AG04450 (cell line): ENCODE data around the gene SRD5A3. TPM values are rescaled to one million over a fixed set of nuclear protein-coding genes. Genes with fewer than 3 reads are reported as not detected.

Experiments
- CTCF ChIA-PET: fragments of 300-600, 350-600 bp; formaldehyde crosslinking; extraction: SDS; loops from one replicate; lab custom pipeline; 2022; ENCODE audit warnings: antibody characterized with exemption, inconsistent platforms; lab: Charles Lee
- POLR2A ChIA-PET: fragments of 350-600 bp; formaldehyde crosslinking; extraction: SDS; loops from one replicate; lab custom pipeline; 2021; ENCODE audit warnings: antibody characterized with exemption, inconsistent platforms; lab: Yijun Ruan, JAX
- DNase-seq: peaks from one replicate; pipeline ENCODE4 v3.0.0-alpha.2; 2011; ENCODE audit warnings: low read depth, low spot score
- H3K27ac ChIP-seq: one replicate; pipeline ENCODE4 v1.5.1; 2012; ENCODE audit warnings: low read depth, low read length, control low read depth
- H3K27me3 ChIP-seq: one replicate; pipeline ENCODE4 v1.6.0; 2012; ENCODE audit warnings: low read length; ENCODE audit not compliant: control insufficient read depth, insufficient read depth
- H3K4me3 ChIP-seq: 2 replicates; pipeline ENCODE4 v1.5.1; 2011; ENCODE audit warnings: mild to moderate bottlenecking, low read depth, low read length, control low read depth
- H3K9me3 ChIP-seq: 2 replicates; pipeline ENCODE4 v1.5.1; 2012; ENCODE audit warnings: low read length; ENCODE audit not compliant: control insufficient read depth, insufficient read depth
- CTCF ChIP-seq: IDR thresholded peaks from 2 replicates; pipeline ENCODE4 v1.5.1; 2011; ENCODE audit warnings: low read depth, low read length, control low read depth, inconsistent platforms
- polyA plus RNA-seq: library from polyadenylated mRNA; depleted of rRNA; stranded (reverse); fragments of >200 nt; gene quantifications from 2 replicates; pipeline ENCODE4 v1.2.3, GENCODE V29; 2011

Gene SRD5A3
- polyA plus RNA-seq, 1 experiment, result 15.8 TPM

GRCh38 chr4:55321707-55322264 is 24.3 kb upstream of the SRD5A3 start:
- H3K4me3 ChIP-seq, result no peak overlapping the region
- H3K9me3 ChIP-seq, result no peaks in the 10 kb centered on the region

GRCh38 chr4:55323375-55323774 is 22.7 kb upstream of the SRD5A3 start:
- DNase-seq, result no peak
- H3K9me3 ChIP-seq, result no peaks in the 10 kb centered on the region
- ChIA-PET POLR2A (no interaction called here), CTCF (interaction anchor here (1.0 to 8.1 kb wide), 3 partner anchors 22 to 352 kb away, joined by 3 to 208 read pairs (median 4); no protein-coding TSS in a partner anchor)
- no peak overlapping the region for H3K4me3 ChIP-seq
- H3K27ac ChIP-seq, result no peak overlapping the region
- peaks cover 3% of the 10 kb centered on the region for H3K27me3 ChIP-seq
- TF ChIP-seq CTCF, result no peak

More at GRCh38 chr4:55321707-55322264, 24.3 kb upstream of the SRD5A3 start:
- peak; percentile 69 for TF ChIP-seq CTCF
- ChIA-PET POLR2A (no interaction called here), CTCF (interaction anchor here (0.5 to 8.1 kb wide), 26 partner anchors 10 to 742 kb away, joined by 3 to 208 read pairs (median 4); partner anchors contain the start of gene SRD5A3)
- H3K27ac ChIP-seq, result no peak overlapping the region
- H3K27me3 ChIP-seq, result peaks cover 3% of the 10 kb centered on the region
- no peak for DNase-seq

- Histone ChIP-seq H3K9me3 (no peaks in the 10 kb centered on the region), H3K27ac (no peak overlapping the region), H3K4me3 (no peak overlapping the region), H3K27me3 (peaks cover 3% of the 10 kb centered on the region)
- no peak for TF ChIP-seq CTCF
- ChIA-PET POLR2A (no interaction called here), CTCF (interaction anchor here (1.0 to 3.4 kb wide), 4 partner anchors 14 to 365 kb away, joined by 3 to 28 read pairs (median 8); partner anchors contain the start of gene SRD5A3)
- DNase-seq, result no peak
These were observed 19.4 kb upstream of the SRD5A3 start for GRCh38 chr4:55326629-55327028.

GRCh38 chr4:55329012-55329411 is 17.0 kb upstream of the SRD5A3 start:
- no peak overlapping the region for H3K27ac ChIP-seq
- no peak for DNase-seq
- CTCF ChIA-PET, result interaction anchor here (0.7 to 0.8 kb wide), 2 partner anchors 17 to 358 kb away, joined by 3 to 4 read pairs; no protein-coding TSS in a partner anchor
- H3K9me3 ChIP-seq, result no peaks in the 10 kb centered on the region
- no peak for TF ChIP-seq CTCF
- H3K4me3 ChIP-seq, result no peak overlapping the region
- H3K27me3 ChIP-seq, result peaks cover 7% of the 10 kb centered on the region
- POLR2A ChIA-PET, result no interaction called here

GRCh38 chr4:55330241-55330640 is 15.8 kb upstream of the SRD5A3 start:
- DNase-seq, result no peak
- H3K27ac ChIP-seq, result no peak overlapping the region
- POLR2A ChIA-PET, result no interaction called here
- no peak for TF ChIP-seq CTCF
- CTCF ChIA-PET, result interaction anchor here (1.2 to 1.4 kb wide), 2 partner anchors 16 to 359 kb away, joined by 4 to 5 read pairs; partner anchors contain the start of gene SRD5A3
- H3K9me3 ChIP-seq, result no peaks in the 10 kb centered on the region
- no peak overlapping the region for H3K4me3 ChIP-seq
- H3K27me3 ChIP-seq, result peaks cover 7% of the 10 kb centered on the region
